H9 (cell line): ENCODE results near the gene ATG13. TPM values are rescaled to one million over a fixed set of nuclear protein-coding genes. Genes with fewer than 3 reads are reported as not detected.

ENCODE experiments used
- DNase-seq: peaks from one replicate; pipeline ENCODE4 v3.0.0-alpha.2; 2017
- H2AFZ ChIP-seq: one replicate; pipeline ENCODE4 v1.6.1; 2013; ENCODE audit warnings: mild to moderate bottlenecking, low read length, control low read depth, moderate library complexity
- H2AK5ac ChIP-seq: 2 replicates; pipeline ENCODE4 v1.6.1; 2013; ENCODE audit warnings: low read length, control low read depth, mixed read lengths; ENCODE audit not compliant: insufficient read length
- H2BK120ac ChIP-seq: one replicate; pipeline ENCODE4 v1.6.1; 2013; ENCODE audit warnings: low read depth, mild to moderate bottlenecking, low read length, control low read depth, inconsistent platforms; ENCODE audit not compliant: poor library complexity, severe bottlenecking
- H2BK12ac ChIP-seq: 2 replicates; pipeline ENCODE4 v1.6.1; 2013; ENCODE audit warnings: low read length, control low read depth, mixed read lengths, low read depth; ENCODE audit not compliant: insufficient read length
- H2BK15ac ChIP-seq: 2 replicates; pipeline ENCODE4 v1.6.1; 2013; ENCODE audit warnings: low read depth, low read length, control low read depth
- H2BK20ac ChIP-seq: one replicate; pipeline ENCODE4 v1.6.1; 2013; ENCODE audit warnings: low read depth, mild to moderate bottlenecking, low read length, control low read depth, inconsistent platforms; ENCODE audit not compliant: poor library complexity, severe bottlenecking
- H2BK5ac ChIP-seq: 2 replicates; pipeline ENCODE4 v1.6.1; 2013; ENCODE audit warnings: low read length, control low read depth, mixed read lengths; ENCODE audit not compliant: insufficient read length
- H3K14ac ChIP-seq: 2 replicates; pipeline ENCODE4 v1.6.1; 2013; ENCODE audit warnings: low read length, control low read depth; ENCODE audit not compliant: insufficient read depth
- H3K18ac ChIP-seq: 2 replicates; pipeline ENCODE4 v1.6.1; 2013; ENCODE audit warnings: low read depth, mild to moderate bottlenecking, mixed read lengths, low read length, control low read depth; ENCODE audit not compliant: insufficient read length
- H3K23ac ChIP-seq: 2 replicates; pipeline ENCODE4 v1.6.1; 2013; ENCODE audit warnings: low read length, control low read depth, mixed read lengths, low read depth; ENCODE audit not compliant: insufficient read length
- H3K23me2 ChIP-seq: 2 replicates; pipeline ENCODE4 v1.6.1; 2013; ENCODE audit warnings: low read depth, mild to moderate bottlenecking, mixed read lengths, low read length, control low read depth; ENCODE audit not compliant: insufficient read length, poor library complexity, severe bottlenecking
- H3K27ac ChIP-seq: 2 replicates; pipeline ENCODE4 v1.5.1; 2013; ENCODE audit warnings: low read length, control low read depth, mixed read lengths, low read depth; ENCODE audit not compliant: insufficient read length
- H3K27me3 ChIP-seq: 2 replicates; pipeline ENCODE4 v1.6.1; 2013; ENCODE audit warnings: low read length, control low read depth, inconsistent platforms; ENCODE audit not compliant: insufficient read depth
- H3K4ac ChIP-seq: 2 replicates; pipeline ENCODE4 v1.6.1; 2013; ENCODE audit warnings: low read depth, mild to moderate bottlenecking, control low read depth, inconsistent platforms, low read length, moderate library complexity
- H3K4me1 ChIP-seq: 2 replicates; pipeline ENCODE4 v1.6.1; 2013; ENCODE audit warnings: low read length, control low read depth, inconsistent platforms; ENCODE audit not compliant: insufficient read depth
- H3K4me2 ChIP-seq: 2 replicates; pipeline ENCODE4 v1.6.1; 2013; ENCODE audit warnings: low read length, control low read depth, mixed read lengths; ENCODE audit not compliant: insufficient read length, insufficient read depth
- H3K56ac ChIP-seq: 2 replicates; pipeline ENCODE4 v1.6.1; 2013; ENCODE audit warnings: low read depth, mild to moderate bottlenecking, mixed read lengths, low read length, control low read depth; ENCODE audit not compliant: insufficient read length
- H3K79me1 ChIP-seq: 2 replicates; pipeline ENCODE4 v1.6.1; 2013; ENCODE audit warnings: low read depth, mild to moderate bottlenecking, moderate library complexity, low read length, control low read depth, inconsistent platforms; ENCODE audit not compliant: insufficient read depth, poor library complexity, severe bottlenecking
- H3K79me2 ChIP-seq: 2 replicates; pipeline ENCODE4 v1.6.1; 2013; ENCODE audit warnings: low read length, control low read depth, inconsistent platforms; ENCODE audit not compliant: insufficient read depth
- H3K9ac ChIP-seq: 2 replicates; pipeline ENCODE4 v1.6.1; 2013; ENCODE audit warnings: low read length, control low read depth, mixed read lengths; ENCODE audit not compliant: insufficient read length; ENCODE audit errors: extremely low read depth
- H3K9me3 ChIP-seq: one replicate; pipeline ENCODE4 v1.6.1; 2013; ENCODE audit warnings: low read depth, low read length, inconsistent platforms; ENCODE audit not compliant: control insufficient read depth
- H3T11ph ChIP-seq: one replicate; pipeline ENCODE4 v1.6.1; 2013; ENCODE audit warnings: mild to moderate bottlenecking, low read length, control low read depth, inconsistent platforms
- H4K20me1 ChIP-seq: one replicate; pipeline ENCODE4 v1.6.1; 2013; ENCODE audit not compliant: control insufficient read depth, insufficient read length, insufficient read depth
- H4K5ac ChIP-seq: 2 replicates; pipeline ENCODE4 v1.6.1; 2013; ENCODE audit warnings: low read depth, mild to moderate bottlenecking, mixed read lengths, low read length, control low read depth; ENCODE audit not compliant: insufficient read length
- H4K8ac ChIP-seq: replicated peaks from 2 replicates; pipeline ENCODE4 v1.6.1; 2013; ENCODE audit warnings: low read length, control low read depth, mixed read lengths, low read depth; ENCODE audit not compliant: insufficient read length
- H4K91ac ChIP-seq: 2 replicates; pipeline ENCODE4 v1.6.1; 2013; ENCODE audit warnings: low read depth, mild to moderate bottlenecking, moderate library complexity, mixed read lengths, low read length, control low read depth; ENCODE audit not compliant: insufficient read length
- H3K27ac Mint-ChIP-seq, 3 experiments: 2 replicates in 2 of 3; 3 replicates in 1 of 3; pipeline ENCODE4 v1.8.0; 2020 to 2021; ENCODE audit warnings: mixed read lengths in 3 of 3, mild to moderate bottlenecking in 1 of 3, moderate library complexity in 1 of 3
- H3K27me3 Mint-ChIP-seq: 2 replicates; pipeline ENCODE4 v1.8.0; 2021; ENCODE audit warnings: low read depth, mild to moderate bottlenecking, moderate library complexity, mixed read lengths
- H3K36me3 Mint-ChIP-seq, 3 experiments: 2 replicates in 2 of 3; 3 replicates in 1 of 3; pipeline ENCODE4 v1.8.0; 2020 to 2021; ENCODE audit warnings: low read depth in 3 of 3, mixed read lengths in 3 of 3; ENCODE audit not compliant: insufficient read depth in 1 of 3
- H3K4me1 Mint-ChIP-seq, 2 experiments: 2 replicates each; pipeline ENCODE4 v1.8.0; 2020; ENCODE audit warnings: mixed read lengths in 2 of 2
- H3K4me3 Mint-ChIP-seq, 2 experiments: 2 replicates in 1 of 2; 3 replicates in 1 of 2; pipeline ENCODE4 v1.8.0; 2020 to 2021; ENCODE audit warnings: mild to moderate bottlenecking in 2 of 2, mixed read lengths in 2 of 2, moderate library complexity in 1 of 2
- H3K9me3 Mint-ChIP-seq, 2 experiments: 2 replicates in 1 of 2; 3 replicates in 1 of 2; pipeline ENCODE4 v1.8.0; 2020; ENCODE audit warnings: mild to moderate bottlenecking in 2 of 2, mixed read lengths in 2 of 2, moderate library complexity in 1 of 2
- CTCF ChIP-seq: fragments of 200-600 bp; sonication (generic); conservative IDR thresholded peaks from 3 replicates; pipeline ENCODE4 v1.8.0; 2021; ENCODE audit warnings: antibody characterized with exemption, mild to moderate bottlenecking
- WGBS: extraction: QIAGEN DNeasy Blood & Tissue Kit; methylation state at CpG from one replicate; pipeline ENCODE4 v1.1.7; 2013; ENCODE audit warnings: missing lambda C conversion rate, low lambda C conversion rate, mixed read lengths; ENCODE audit not compliant: insufficient read length; ENCODE audit errors: extremely low coverage; 5-methylcytosine and 5-hydroxymethylcytosine counted together
- total RNA-seq: library from RNA; stranded (reverse); gene quantifications from 2 replicates; pipeline ENCODE4 v1.2.1, GENCODE V29; 2021

Gene ATG13
- total RNA-seq, 1 experiment from 2014 or later: 79.1 TPM

- Histone ChIP-seq H2AK5ac (no peak overlapping the region), H2BK20ac (no peak overlapping the region), H2AFZ (no peak overlapping the region), H3K27ac (no peak overlapping the region), H3K14ac (no peak overlapping the region), H3K18ac (no peak overlapping the region), H4K91ac (no peak overlapping the region), H3K9ac (no peak overlapping the region), H2BK5ac (no peak overlapping the region), H3K4me2 (no peak overlapping the region), H3K79me1 (no peaks in the 10 kb centered on the region), H3K9me3 (no peaks in the 10 kb centered on the region), H3K79me2 (no peaks in the 10 kb centered on the region), H4K5ac (no peak overlapping the region), H3K4me1 (no peaks in the 10 kb centered on the region), H3K23ac (no peak overlapping the region), H4K8ac (no peak overlapping the region), H3K23me2 (no peaks in the 10 kb centered on the region), H2BK15ac (no peak overlapping the region), H2BK120ac (no peak overlapping the region), H2BK12ac (no peak overlapping the region), H3T11ph (no peak overlapping the region), H3K56ac (no peak overlapping the region), H4K20me1 (no peaks in the 10 kb centered on the region), H3K4ac (no peak overlapping the region), H3K27me3 (no peaks in the 10 kb centered on the region)
- TF ChIP-seq CTCF: no peak
- Mint-ChIP-seq H3K4me1 (no peaks in the 10 kb centered on the region), H3K4me3 (no peak overlapping the region), H3K36me3 (peaks cover 22 to 77% (median 75%) of the 10 kb centered on the region in 3 experiments; a peak in 6 of 7 replicates), H3K9me3 (no peaks in the 10 kb centered on the region), H3K27ac (no peak overlapping the region; a peak in 1 of 7 replicates), H3K27me3 (no peaks in the 10 kb centered on the region)
- DNase-seq: no peak
- WGBS: no CpG with 5 or more reads among the region's 12 CpGs
These were observed 51.2 kb downstream of the ATG13 start for GRCh38 chr11:46668480-46669085.
